EL (cell line): Measurements from ENCODE around the gene ZNF205.

Source experiments
- DNase-seq: peaks from one replicate; pipeline ENCODE4 v3.0.0-alpha.2; 2016

Gene ZNF205

DNA sequence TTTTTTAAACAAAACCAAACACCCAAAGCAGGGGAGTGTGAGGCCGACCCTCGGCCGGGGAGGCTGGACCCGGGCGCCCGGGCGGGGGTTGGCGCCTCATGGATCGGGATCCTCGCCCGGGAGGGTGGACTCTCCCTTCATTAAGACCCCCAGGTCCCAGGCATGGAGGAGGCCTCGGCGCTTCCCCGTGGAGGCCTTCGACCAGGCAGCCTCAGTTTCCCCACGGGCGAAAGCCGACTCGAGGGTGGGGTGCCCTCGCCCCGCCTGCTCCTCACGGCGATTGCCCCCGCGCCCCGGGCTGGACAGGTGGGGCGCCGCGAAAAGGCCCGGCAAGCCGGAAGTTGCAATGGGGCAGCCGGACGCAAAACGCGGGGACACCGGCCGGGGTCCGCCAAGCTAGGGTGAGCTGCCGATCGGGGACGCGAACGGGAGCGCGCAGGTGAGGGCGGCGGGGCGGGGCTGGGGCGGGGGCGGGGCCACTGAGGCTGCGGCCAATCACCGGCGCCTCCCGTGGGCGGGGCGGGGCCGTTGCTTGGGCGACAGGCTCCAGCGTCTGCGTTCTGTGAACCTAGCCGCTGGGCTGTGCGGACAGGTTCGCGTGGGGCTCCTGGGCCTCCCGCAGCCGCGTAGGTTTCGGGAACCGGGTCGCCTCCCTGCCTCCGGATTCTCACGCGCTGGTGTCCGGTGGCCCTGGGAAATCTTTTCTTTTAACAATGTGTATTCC, 6.0 kb upstream of the ZNF205 start:
- DNase-seq = peak; percentile 88

- DNase-seq = no peak
Observed at GRCh38 chr16:3112881-3113574, 642 bp downstream of the ZNF205 start.

GRCh38 chr16:3113765-3114479, 1.5 kb downstream of the ZNF205 start:
- DNase-seq = peak; percentile 48

- no peak for DNase-seq
Observed at GRCh38 chr16:3115003-3115402, 2.6 kb downstream of the ZNF205 start.

DNA sequence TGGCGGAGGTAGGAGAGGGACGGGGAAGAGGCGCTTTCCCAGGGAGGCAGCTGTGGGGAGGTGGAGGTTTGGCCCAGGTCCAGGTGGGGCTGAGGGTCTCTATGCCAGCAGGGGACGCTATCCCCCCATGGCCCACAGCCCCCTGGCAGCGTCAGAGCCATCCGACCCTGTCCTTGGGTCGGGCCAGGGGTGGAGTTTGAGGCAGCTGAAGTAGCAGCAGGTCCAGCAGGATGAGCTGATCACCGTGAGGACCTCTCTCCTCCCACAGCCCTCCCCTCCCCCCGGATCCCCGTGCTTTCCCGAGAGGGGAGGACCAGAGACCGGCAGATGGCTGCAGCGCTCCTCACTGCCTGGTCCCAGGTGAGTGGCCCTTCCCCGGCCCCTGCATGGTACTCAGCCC, 3.2 kb downstream of the ZNF205 start:
- no peak for DNase-seq

GRCh38 chr16:3118204-3118790, 5.9 kb downstream of the ZNF205 start:
- no peak for DNase-seq

GRCh38 chr16:3118846-3119245, 6.5 kb downstream of the ZNF205 start:
- no peak for DNase-seq

DNA sequence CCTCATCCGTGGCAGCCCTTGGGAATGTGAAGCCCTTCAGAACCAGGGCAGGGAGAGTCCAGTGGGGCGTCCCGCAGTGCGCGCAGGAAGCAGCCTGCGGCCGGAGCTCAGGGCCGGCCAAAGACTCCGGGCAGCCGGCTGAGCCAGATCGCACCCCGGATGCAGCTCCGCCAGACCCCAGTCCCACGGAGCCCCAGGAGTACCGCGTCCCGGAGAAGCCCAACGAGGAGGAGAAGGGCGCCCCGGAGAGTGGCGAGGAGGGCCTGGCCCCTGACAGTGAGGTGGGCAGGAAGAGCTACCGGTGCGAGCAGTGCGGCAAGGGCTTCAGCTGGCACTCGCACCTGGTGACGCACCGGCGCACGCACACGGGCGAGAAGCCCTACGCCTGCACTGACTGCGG, 6.9 kb downstream of the ZNF205 start:
- DNase-seq = no peak

DNA sequence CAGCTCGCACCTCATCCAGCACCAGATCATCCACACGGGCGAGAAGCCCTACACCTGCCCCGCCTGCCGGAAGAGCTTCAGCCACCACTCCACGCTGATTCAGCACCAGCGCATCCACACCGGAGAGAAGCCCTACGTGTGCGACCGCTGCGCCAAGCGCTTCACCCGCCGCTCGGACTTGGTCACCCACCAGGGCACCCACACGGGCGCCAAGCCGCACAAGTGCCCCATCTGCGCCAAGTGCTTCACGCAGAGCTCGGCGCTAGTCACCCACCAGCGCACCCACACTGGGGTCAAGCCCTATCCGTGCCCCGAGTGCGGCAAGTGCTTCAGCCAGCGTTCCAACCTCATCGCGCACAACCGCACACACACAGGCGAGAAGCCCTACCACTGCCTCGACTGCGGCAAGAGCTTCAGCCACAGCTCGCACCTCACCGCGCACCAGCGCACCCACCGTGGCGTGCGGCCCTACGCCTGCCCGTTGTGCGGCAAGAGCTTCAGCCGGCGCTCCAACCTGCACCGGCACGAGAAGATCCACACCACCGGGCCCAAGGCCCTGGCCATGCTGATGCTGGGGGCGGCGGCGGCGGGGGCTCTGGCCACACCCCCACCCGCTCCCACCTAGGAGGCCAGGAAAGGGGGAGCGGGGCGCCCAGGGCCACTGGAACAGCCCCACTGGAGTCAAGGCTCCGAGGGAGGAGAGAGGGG, 7.5 kb downstream of the ZNF205 start:
- no peak for DNase-seq

DNA sequence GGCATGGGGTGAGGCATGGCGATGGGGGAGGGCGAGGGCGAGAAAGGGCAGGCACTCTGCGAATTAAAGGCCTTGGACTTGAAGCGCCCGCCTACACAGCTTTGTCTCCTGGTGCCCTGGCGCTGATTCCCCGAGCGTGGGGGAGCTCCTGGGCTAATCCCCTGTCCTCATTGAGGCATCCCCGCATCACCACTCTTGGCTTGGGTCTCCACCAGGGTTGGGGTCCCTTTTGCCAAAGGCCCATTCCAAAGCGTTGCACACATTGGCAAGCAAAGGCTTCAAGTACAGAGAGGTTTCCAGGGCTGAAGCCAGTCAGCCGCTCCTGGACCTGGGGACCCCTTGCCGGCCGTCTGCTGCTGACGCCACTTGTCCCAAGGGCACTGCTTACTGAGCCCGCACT, 8.0 kb downstream of the ZNF205 start:
- no peak for DNase-seq

GRCh38 chr16:3121851-3122467, 9.6 kb downstream of the ZNF205 start:
- DNase-seq = no peak

- DNase-seq = no peak
Observed at GRCh38 chr16:3122926-3123570, 10.7 kb downstream of the ZNF205 start.

- DNase-seq = peak; percentile 96
Observed at GRCh38 chr16:3123986-3124886, 11.8 kb downstream of the ZNF205 start.

GRCh38 chr16:3127745-3128144, 15.4 kb downstream of the ZNF205 start:
- no peak for DNase-seq

GRCh38 chr16:3129137-3130131, 17.0 kb downstream of the ZNF205 start:
- peak; percentile 83 for DNase-seq

GRCh38 chr16:3131755-3132377, 19.5 kb downstream of the ZNF205 start:
- DNase-seq = peak; percentile 38

GRCh38 chr16:3133844-3134243, 21.5 kb downstream of the ZNF205 start:
- DNase-seq = no peak

GRCh38 chr16:3134338-3135125, 22.1 kb downstream of the ZNF205 start, which contains the start of gene ZNF213:
ZNF213 (plus strand) TSS chr16:3135029; CDS start chr16:3137281, 2,252 bp downstream.
- DNase-seq = peak; percentile 98
